NK-92 (cell line): ENCODE measurements around the gene COPRS.
"Not testable (repeated sequence)": the region's sequence is repeated elsewhere in the genome, so short reads cannot be mapped to it uniquely, and the experiment has no call there.

Experiments
- DNase-seq: peaks from one replicate; lab custom pipeline; 2025; ENCODE audit not compliant: unreplicated experiment; lab: John Stamatoyannopoulos, UW

The COPRS gene

DNA sequence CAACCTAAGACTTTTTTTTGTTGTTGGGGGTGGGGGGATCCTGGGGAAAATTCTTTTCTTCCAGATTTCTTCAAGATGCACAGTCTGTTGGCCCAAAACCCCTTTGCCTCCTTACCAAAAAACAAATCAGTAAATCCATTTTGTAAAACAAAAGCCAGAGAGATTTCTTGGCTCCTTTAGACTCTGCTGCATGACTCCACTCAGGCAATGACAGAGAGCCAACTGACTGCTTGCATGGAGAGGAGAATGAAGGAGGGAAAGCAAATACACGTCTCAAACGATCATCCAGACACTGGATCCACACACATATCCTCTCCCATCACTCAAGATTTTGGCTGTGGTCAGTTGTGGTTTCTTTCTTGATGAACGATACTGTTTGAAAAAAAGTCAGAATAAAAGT lies 13.8 kb downstream of the COPRS start:
- DNase-seq = no peak

GRCh38 chr17:31843070-31843745 lies 15.8 kb downstream of the COPRS start:
- no peak for DNase-seq

DNA sequence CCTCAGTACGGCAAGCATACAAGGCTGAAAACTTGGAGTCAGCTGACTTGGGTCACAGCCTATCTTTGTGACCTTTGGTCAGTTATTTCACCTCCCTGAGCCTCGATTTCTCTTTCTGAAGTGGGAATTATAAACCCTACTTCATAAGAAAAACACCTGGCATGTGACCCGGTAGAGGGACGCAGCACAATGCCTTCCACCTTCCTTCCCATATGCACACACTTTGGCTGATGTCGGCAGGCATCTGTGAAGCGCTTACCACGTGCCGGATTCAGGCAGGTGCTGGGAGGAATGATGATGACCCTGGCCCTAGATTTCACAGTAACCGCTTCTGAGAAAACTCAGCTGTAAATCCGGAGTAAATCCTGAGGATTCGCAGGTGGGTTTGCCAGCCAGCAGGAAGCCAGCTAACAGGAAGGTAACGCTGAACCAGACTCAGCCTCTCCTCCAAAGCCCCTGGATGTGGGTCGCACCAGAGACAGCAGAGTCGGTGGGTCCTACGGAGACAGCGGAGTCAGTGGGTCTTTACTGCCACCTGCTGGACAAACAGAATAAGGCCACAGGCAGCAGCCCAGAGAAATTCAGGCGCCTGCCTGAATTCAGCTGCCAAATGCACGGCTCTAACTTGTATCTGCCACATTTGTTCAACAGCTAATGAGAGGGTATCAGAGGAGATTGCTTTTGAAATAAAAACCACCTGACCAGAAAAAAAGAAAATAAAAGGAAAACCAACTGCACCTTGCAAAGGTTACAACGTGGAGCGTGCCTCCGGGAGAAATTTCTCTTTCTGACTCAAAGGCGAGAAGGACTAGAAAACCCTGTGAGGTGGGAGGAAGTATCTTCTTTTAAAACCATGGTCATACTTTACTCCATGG lies 16.6 kb downstream of the COPRS start:
- no peak for DNase-seq

DNA sequence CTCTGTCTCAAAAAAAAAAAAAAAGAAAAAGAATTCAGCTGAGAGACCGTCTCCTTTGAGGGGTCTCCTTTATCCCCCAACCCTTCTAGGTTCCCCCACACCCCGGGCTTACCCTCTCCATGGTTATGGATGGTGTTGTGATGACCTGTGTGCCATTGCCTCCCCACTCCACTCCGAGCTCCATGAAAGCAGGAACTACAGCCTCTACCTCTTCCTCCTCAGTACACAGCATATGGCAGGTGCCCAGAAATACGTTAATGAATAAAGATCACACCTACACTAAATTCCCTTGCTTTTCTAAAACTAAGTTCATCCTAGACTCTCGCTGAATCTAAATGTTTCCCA lies 17.2 kb downstream of the COPRS start:
- no peak for DNase-seq

DNA sequence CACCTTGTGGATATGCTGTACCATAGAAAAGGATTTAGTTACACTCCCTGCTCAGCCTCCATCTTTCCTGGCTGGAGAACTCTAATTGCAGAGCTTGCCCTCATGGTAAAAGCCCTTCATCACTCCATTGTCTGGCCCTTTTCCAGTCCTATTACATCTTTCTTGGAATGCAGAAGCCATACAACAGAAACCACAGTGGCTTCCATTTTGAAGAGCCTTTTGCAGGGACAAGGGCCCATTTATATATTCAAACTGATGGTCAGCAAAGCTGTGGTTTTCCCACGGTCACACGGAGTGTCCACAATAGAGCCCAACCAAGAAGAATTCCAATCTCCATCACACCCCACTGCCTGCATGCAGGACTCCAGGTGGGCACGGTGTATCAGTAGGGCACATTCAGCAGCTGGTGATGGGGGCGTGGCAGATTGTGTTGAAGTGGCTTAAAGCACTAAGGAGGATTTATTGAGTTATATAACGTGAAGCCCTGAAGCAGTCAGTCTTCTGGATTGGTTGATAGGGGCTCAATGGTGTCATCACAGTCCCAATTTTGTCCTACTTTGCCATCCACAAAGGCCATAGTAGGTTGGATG lies 20.3 kb downstream of the COPRS start:
- DNase-seq = no peak

DNA sequence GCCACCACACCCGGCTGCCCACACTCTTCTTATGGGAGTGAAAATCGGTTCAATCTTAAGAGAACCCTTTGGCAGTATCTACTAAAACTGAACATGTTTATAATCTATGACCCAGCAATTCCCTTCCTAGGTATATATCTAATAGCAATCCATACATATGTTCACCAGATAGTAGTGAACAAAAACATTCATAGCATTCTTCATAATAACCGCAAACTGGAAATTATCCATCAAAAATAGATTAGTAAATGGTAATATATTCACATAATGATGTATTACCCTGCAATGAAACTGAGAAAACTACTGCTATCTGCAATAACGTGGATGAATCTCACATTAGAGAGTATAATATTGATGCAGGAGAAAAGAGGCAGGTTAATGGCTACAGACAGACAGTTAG lies 23.1 kb downstream of the COPRS start:
- DNase-seq = no peak

- no peak for DNase-seq
Observed at GRCh38 chr17:31834448-31834847, 24.6 kb downstream of the COPRS start.

GRCh38 chr17:31832746-31833145 lies 26.3 kb downstream of the COPRS start:
- DNase-seq = no peak

GRCh38 chr17:31830971-31831858 lies 27.8 kb downstream of the COPRS start:
- DNase-seq = no peak

- DNase-seq = no peak
Observed at GRCh38 chr17:31829649-31830048, 29.4 kb downstream of the COPRS start.

GRCh38 chr17:31828955-31829354 lies 30.1 kb downstream of the COPRS start:
- DNase-seq = not testable (repeated sequence)

- DNase-seq = no peak
Observed at GRCh38 chr17:31825961-31826691, 32.9 kb downstream of the COPRS start.

GRCh38 chr17:31824766-31825360 lies 34.2 kb downstream of the COPRS start:
- no peak for DNase-seq

GRCh38 chr17:31823014-31823413 lies 36.0 kb downstream of the COPRS start:
- no peak for DNase-seq

DNA sequence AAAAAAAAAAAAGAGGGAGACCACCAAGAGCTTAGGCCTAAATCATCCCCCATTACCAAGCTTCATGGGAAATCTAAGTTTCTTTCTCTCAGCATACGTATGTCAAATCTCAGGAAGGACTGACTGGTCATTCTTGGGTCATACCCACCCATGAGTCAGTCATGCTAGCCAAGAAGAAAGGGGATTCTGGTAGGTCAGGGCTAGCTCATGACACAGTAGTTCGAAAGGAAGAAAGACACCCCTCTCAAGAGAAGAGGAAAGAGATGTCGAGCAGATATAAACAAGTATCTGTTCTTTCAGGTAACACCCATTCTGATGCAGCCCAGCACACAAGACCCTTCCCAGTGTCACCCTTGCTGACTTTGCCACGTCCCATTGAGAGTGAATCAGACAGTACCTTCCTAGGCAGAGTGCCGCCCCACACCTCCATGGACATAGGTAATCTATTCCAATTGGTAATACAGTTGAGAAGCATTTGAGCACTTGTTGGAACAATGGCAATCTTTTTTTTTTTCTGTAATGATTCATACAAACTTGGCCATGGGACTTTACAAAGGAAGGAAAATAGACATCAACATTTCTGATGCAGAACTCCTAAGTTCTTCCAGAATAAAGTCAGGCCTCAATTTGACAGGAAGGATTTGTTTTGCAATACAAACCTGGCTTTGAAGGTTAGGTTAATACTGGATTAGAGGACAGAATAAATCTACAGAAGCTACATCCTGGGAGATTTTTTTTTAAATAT lies 38.2 kb downstream of the COPRS start:
- DNase-seq = no peak

DNA sequence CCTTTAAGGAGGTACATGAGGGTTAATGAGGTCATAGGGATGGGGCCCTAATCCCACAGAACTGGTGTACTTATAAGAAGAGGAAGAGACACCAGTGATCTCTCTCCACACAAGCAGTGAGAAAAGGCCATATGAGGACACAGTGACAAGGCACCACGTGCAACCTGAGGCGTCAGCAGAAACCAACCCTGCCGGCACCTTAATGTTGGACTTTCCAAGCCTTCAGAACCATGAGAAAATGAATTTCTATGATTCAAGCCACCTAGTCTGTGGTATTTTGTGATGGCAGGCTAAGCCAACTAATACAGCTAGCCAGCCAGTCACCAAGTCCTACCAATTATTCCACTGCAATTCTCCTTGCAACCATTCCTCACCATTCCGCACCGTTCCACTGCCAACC lies 39.5 kb downstream of the COPRS start:
- DNase-seq = no peak

DNA sequence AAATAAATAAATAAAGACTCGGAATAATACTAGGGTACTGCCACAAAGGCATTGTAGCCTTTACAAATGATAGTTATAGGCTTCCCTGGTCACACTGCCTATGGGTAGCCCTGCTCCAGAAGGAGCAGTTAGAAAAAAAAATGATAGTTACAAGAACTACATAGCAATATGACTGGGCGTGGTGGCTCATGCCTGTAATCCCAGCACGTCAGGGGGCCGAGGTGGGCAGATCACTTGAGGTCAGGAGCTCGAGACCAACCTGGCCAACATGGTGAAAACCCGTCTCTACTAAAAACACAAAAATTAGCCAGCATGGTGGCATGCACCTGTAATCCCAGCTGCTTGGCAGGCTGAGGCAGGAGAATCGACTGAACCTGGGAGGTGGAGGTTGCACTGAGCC lies 40.2 kb downstream of the COPRS start:
- not testable (repeated sequence) for DNase-seq

- DNase-seq = no peak
Observed at GRCh38 chr17:31815212-31815730, 43.8 kb downstream of the COPRS start.

- DNase-seq = no peak
Observed at GRCh38 chr17:31811101-31811500, 47.9 kb downstream of the COPRS start.
